Endothelial cell of umbilical vein (primary cell): ENCODE measurements around the gene MERTK.

Source experiments
- MYC ChIP-seq: IDR thresholded peaks from one replicate; pipeline ENCODE4 v1.6.1; 2011; ENCODE audit warnings: mild to moderate bottlenecking, low read depth, low read length
- POLR2A ChIP-seq: IDR thresholded peaks from 2 replicates; pipeline ENCODE4 v1.6.1; 2012; ENCODE audit warnings: low read depth, mild to moderate bottlenecking, control low read depth, low read length
- POLR2AphosphoS5 ChIP-seq: IDR thresholded peaks from 2 replicates; pipeline ENCODE4 v1.6.1; 2012; ENCODE audit warnings: low read depth, mild to moderate bottlenecking, control low read depth, low read length, moderate library complexity; ENCODE audit not compliant: insufficient read depth
- TF ChIP-seq, protein P1 (sequence below), 2 donors: IDR thresholded peaks; 1 replicate in 1 of 2; 2 replicates in 1 of 2; pipeline ENCODE4 v1.5.1; 2011; ENCODE audit warnings: low read length in 2 of 2, mild to moderate bottlenecking in 2 of 2, moderate library complexity in 2 of 2, control low read depth in 1 of 2, inconsistent platforms in 1 of 2, low read depth in 1 of 2; ENCODE audit not compliant: insufficient read depth in 1 of 2; ENCODE audit errors: extremely low read depth in 1 of 2

DNA sequence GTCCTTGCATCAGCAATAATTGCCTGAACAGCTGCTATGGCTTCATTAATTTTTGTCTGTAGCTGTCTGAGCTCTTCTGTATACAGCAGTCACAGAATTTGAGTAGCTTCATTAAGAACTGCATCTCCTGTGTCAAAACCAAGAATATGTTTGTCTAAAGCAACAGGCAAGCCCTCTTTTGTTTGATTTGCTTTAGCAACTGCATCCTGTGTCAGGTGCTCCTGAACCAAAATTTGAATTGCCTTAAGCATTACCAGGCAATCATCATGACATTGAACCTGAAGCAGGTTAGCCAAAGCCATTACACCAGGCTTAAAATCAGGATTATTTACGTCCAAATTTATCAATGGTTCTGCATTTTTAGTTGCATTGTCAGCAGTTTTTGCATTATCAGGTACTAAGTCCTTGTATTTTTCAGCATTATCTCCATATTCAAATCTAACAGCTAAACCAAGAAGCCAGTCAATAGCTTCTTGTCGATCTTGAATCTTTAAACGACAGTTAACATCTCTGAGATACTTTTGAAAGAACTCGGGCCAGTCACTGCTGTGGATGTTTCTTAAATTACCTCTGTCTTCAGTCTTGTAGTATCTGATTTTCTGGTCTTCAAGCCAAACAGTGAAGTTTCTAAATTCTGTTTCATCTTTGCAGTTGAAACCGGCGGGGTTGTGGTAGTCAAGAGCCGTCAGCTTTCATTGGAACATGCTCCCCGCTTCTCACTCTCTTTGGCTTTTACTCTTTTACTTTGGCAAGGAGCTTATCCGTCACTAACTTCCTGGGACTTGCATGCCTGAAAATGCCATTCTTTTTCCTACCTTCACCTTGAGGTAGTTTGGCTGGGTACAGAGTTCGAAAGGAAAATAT lies 42.2 kb downstream of the MERTK start:
- TF ChIP-seq, protein P1, sequence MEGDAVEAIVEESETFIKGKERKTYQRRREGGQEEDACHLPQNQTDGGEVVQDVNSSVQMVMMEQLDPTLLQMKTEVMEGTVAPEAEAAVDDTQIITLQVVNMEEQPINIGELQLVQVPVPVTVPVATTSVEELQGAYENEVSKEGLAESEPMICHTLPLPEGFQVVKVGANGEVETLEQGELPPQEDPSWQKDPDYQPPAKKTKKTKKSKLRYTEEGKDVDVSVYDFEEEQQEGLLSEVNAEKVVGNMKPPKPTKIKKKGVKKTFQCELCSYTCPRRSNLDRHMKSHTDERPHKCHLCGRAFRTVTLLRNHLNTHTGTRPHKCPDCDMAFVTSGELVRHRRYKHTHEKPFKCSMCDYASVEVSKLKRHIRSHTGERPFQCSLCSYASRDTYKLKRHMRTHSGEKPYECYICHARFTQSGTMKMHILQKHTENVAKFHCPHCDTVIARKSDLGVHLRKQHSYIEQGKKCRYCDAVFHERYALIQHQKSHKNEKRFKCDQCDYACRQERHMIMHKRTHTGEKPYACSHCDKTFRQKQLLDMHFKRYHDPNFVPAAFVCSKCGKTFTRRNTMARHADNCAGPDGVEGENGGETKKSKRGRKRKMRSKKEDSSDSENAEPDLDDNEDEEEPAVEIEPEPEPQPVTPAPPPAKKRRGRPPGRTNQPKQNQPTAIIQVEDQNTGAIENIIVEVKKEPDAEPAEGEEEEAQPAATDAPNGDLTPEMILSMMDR (IDR thresholded peaks at IDR 0.05; ENCODE audit: extremely low read depth in 1 of 2, insufficient read depth in 1 of 2, low read depth in 1 of 2, low read length in 2 of 2) = no peak
- no peak for TF ChIP-seq POLR2A
- TF ChIP-seq MYC = no peak
- no peak for TF ChIP-seq POLR2AphosphoS5
